Lower leg skin (tissue), 3 donors: ENCODE results near the gene PLEKHO2.

Experiments
- POLR2A ChIP-seq, 2 donors: fragments of 450-650 bp; IDR thresholded peaks; one replicate each; pipeline ENCODE4 v1.6.1; 2016 to 2017; ENCODE audit warnings: antibody characterized with exemption in 2 of 2, mild to moderate bottlenecking in 1 of 2, moderate library complexity in 1 of 2
- TF ChIP-seq, protein P1 (sequence below), 3 donors: fragments of 450-650 bp; IDR thresholded peaks; one replicate each; pipeline ENCODE4 v1.5.1; 2016; ENCODE audit warnings: antibody characterized with exemption in 3 of 3, mild to moderate bottlenecking in 3 of 3, moderate library complexity in 2 of 3

GRCh38 chr15:64842096-64842939, 603 bp downstream of the PLEKHO2 start:
- TF ChIP-seq, protein P1, sequence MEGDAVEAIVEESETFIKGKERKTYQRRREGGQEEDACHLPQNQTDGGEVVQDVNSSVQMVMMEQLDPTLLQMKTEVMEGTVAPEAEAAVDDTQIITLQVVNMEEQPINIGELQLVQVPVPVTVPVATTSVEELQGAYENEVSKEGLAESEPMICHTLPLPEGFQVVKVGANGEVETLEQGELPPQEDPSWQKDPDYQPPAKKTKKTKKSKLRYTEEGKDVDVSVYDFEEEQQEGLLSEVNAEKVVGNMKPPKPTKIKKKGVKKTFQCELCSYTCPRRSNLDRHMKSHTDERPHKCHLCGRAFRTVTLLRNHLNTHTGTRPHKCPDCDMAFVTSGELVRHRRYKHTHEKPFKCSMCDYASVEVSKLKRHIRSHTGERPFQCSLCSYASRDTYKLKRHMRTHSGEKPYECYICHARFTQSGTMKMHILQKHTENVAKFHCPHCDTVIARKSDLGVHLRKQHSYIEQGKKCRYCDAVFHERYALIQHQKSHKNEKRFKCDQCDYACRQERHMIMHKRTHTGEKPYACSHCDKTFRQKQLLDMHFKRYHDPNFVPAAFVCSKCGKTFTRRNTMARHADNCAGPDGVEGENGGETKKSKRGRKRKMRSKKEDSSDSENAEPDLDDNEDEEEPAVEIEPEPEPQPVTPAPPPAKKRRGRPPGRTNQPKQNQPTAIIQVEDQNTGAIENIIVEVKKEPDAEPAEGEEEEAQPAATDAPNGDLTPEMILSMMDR (IDR thresholded peaks at IDR 0.05): no peak
- TF ChIP-seq POLR2A (IDR thresholded peaks at IDR 0.05): no peak
